OCI-LY3 (cell line): ENCODE results near the gene HAPSTR1.

Experiments used
- EZH2phosphoT487 ChIP-seq: fragments of 200-600 bp; shearing (Covaris generic); IDR thresholded peaks from 2 replicates; pipeline ENCODE4 v1.6.1; 2018; ENCODE audit warnings: antibody characterized with exemption, mixed run types, low read depth
- TF ChIP-seq, protein P1 (sequence below): fragments of 200-600, 300-600 bp; sonication (generic); IDR thresholded peaks from 2 replicates; pipeline ENCODE4 v1.5.1; 2014; ENCODE audit warnings: antibody characterized with exemption, low read length, low read depth

DNA sequence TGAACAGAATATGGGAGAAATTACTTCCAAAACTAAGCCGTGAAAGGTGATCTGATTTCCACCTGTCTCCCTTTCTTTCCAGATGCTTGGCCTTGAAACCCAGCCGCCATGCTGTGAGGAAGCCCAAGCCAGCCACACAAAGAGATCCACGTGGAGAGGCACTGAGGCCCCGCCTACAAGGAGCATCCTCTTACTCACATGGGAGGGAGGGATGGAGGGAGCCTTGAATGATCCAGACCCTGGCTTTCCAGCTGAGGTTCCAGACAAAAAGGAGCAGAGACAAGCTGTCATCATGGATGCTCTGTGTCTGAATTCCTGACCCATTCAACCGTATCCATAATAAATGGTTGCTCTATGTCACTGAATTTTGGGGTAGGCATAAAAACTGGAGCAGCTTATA, 48.9 kb upstream of the HAPSTR1 start:
- TF ChIP-seq, protein P1, sequence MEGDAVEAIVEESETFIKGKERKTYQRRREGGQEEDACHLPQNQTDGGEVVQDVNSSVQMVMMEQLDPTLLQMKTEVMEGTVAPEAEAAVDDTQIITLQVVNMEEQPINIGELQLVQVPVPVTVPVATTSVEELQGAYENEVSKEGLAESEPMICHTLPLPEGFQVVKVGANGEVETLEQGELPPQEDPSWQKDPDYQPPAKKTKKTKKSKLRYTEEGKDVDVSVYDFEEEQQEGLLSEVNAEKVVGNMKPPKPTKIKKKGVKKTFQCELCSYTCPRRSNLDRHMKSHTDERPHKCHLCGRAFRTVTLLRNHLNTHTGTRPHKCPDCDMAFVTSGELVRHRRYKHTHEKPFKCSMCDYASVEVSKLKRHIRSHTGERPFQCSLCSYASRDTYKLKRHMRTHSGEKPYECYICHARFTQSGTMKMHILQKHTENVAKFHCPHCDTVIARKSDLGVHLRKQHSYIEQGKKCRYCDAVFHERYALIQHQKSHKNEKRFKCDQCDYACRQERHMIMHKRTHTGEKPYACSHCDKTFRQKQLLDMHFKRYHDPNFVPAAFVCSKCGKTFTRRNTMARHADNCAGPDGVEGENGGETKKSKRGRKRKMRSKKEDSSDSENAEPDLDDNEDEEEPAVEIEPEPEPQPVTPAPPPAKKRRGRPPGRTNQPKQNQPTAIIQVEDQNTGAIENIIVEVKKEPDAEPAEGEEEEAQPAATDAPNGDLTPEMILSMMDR = no peak
- TF ChIP-seq EZH2phosphoT487 = no peak
